ENCODE data around the gene DMD. TPM values are rescaled to one million over a fixed set of nuclear protein-coding genes. Genes with fewer than 3 reads are reported as not detected.

Gene DMD
- total RNA-seq, 4 donors from 2014 or later = 18.7 to 69.5 (median 38.5) TPM

- Histone ChIP-seq H3K27me3 (no peaks in the 10 kb centered on the region), H3K4me3 (no peak overlapping the region), H3K27ac (no peak overlapping the region), H3K36me3 (no peaks in the 10 kb centered on the region), H3K4me1 (no peaks in the 10 kb centered on the region), H3K9me3 (no peaks in the 10 kb centered on the region)
- TF ChIP-seq POLR2AphosphoS5 (IDR thresholded peaks at IDR 0.05) (no peak), CTCF (IDR thresholded peaks at IDR 0.05) (no peak), EP300 (IDR thresholded peaks at IDR 0.05) (no peak), POLR2A (IDR thresholded peaks at IDR 0.05) (no peak)
- no peak for DNase-seq (ENCODE audit: low spot score in 2 of 2)
These were observed 715.5 kb downstream of the DMD start for GRCh38 chrX:32495855-32496254.

DNA sequence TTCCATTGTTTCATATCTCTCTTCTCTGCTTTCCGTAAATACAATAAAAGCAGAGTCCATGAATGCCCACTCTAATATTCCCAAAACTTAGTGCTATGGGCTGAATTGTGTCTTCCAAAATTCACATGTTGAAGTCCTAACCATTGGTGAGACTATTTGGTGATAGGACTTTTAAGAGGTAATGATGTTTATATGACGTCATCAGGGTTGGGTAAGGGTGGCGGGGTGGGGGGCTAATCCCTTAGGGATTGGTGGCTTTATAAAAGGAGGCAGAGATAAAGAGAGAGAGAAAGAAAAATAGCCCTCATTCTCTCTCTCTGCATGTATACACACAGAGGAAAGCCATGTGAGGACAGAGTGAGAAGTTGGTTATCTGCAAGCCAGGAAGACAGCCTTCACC lies 722.2 kb downstream of the DMD start:
- H3K4me3 ChIP-seq = no peak overlapping the region
- no peaks in the 10 kb centered on the region for H3K9me3 ChIP-seq
- TF ChIP-seq POLR2AphosphoS5 (IDR thresholded peaks at IDR 0.05) (no peak), CTCF (IDR thresholded peaks at IDR 0.05) (no peak), EP300 (IDR thresholded peaks at IDR 0.05) (no peak), POLR2A (IDR thresholded peaks at IDR 0.05) (no peak)
- DNase-seq (ENCODE audit: low spot score in 2 of 2) = no peak
- H3K27ac ChIP-seq = no peak overlapping the region
- WGBS = 68% methylated on average over 3 of the region's 3 CpGs
- H3K36me3 ChIP-seq = no peaks in the 10 kb centered on the region
- H3K27me3 ChIP-seq = no peaks in the 10 kb centered on the region
- no peaks in the 10 kb centered on the region for H3K4me1 ChIP-seq

GRCh38 chrX:32483534-32484136 lies 727.7 kb downstream of the DMD start:
- no peaks in the 10 kb centered on the region for H3K36me3 ChIP-seq
- no peak for DNase-seq (ENCODE audit: low spot score in 2 of 2)
- no peak overlapping the region for H3K4me3 ChIP-seq
- no peaks in the 10 kb centered on the region for H3K4me1 ChIP-seq
- H3K9me3 ChIP-seq = no peaks in the 10 kb centered on the region
- TF ChIP-seq POLR2AphosphoS5 (IDR thresholded peaks at IDR 0.05) = no peak
- no peak for TF ChIP-seq EP300 (IDR thresholded peaks at IDR 0.05)
- TF ChIP-seq CTCF (IDR thresholded peaks at IDR 0.05) = no peak
- no peak for TF ChIP-seq POLR2A (IDR thresholded peaks at IDR 0.05)
- no peaks in the 10 kb centered on the region for H3K27me3 ChIP-seq
- no peak overlapping the region for H3K27ac ChIP-seq
- 31% methylated on average over 3 of the region's 3 CpGs for WGBS

GRCh38 chrX:32480019-32480418 lies 731.3 kb downstream of the DMD start:
- no peaks in the 10 kb centered on the region for H3K9me3 ChIP-seq
- H3K4me1 ChIP-seq = no peaks in the 10 kb centered on the region
- 93% methylated on average over 2 of the region's 2 CpGs for WGBS
- TF ChIP-seq CTCF (IDR thresholded peaks at IDR 0.05) (no peak), EP300 (IDR thresholded peaks at IDR 0.05) (no peak), POLR2A (IDR thresholded peaks at IDR 0.05) (no peak), POLR2AphosphoS5 (IDR thresholded peaks at IDR 0.05) (no peak)
- H3K36me3 ChIP-seq = no peaks in the 10 kb centered on the region
- no peak overlapping the region for H3K4me3 ChIP-seq
- DNase-seq (ENCODE audit: low spot score in 2 of 2) = no peak
- H3K27ac ChIP-seq = no peak overlapping the region
- H3K27me3 ChIP-seq = no peaks in the 10 kb centered on the region

DNA sequence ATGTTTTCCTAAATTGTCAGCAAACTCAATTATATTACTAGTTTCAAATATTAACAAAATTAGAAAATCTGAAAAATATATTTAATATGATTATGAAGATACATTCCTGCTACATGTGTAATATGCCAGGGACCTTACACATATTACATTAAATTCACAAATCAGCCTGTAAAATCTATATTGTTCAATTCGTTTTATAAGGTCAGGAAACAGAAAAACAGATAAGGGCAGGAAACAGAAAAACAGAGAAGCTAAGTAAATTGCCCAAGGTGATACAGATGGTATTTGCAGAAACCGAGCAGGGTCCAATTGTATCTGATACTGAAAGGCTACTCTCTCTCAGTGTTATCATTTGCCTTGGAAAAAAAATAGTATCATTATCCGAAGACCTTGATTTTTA lies 739.0 kb downstream of the DMD start:
- no peak overlapping the region for H3K4me3 ChIP-seq
- H3K27me3 ChIP-seq = no peaks in the 10 kb centered on the region
- 59% methylated on average over 3 of the region's 3 CpGs for WGBS
- no peaks in the 10 kb centered on the region for H3K9me3 ChIP-seq
- no peak overlapping the region for H3K27ac ChIP-seq
- no peaks in the 10 kb centered on the region for H3K36me3 ChIP-seq
- TF ChIP-seq EP300 (IDR thresholded peaks at IDR 0.05) = no peak
- no peak for TF ChIP-seq CTCF (IDR thresholded peaks at IDR 0.05)
- no peak for TF ChIP-seq POLR2A (IDR thresholded peaks at IDR 0.05)
- TF ChIP-seq POLR2AphosphoS5 (IDR thresholded peaks at IDR 0.05) = no peak
- no peak for DNase-seq (ENCODE audit: low spot score in 2 of 2)
- no peaks in the 10 kb centered on the region for H3K4me1 ChIP-seq
